SK-N-SH treated with all-trans-retinoic acid at 6 μM for 48 hours (cell line): ENCODE measurements around the gene CALCOCO2.

Source experiments
- ATAC-seq: fragments of 200-7000 bp; cut with Tn5 transposase; 3 replicates; pipeline ENCODE4 v1.9.1; 2020; ENCODE audit warnings: mild to moderate bottlenecking, moderate library complexity
- ARNTL ChIP-seq: fragments of 450-650 bp; formaldehyde crosslinking; IDR thresholded peaks from 2 replicates; pipeline ENCODE4 v1.5.0; 2020; ENCODE audit warnings: low read depth, mild to moderate bottlenecking, moderate library complexity, borderline replicate concordance
- BACH2 ChIP-seq: fragments of 250-450 bp; sonication (Bioruptor Pico); IDR thresholded peaks from 2 replicates; pipeline ENCODE4 v1.9.0; 2021; ENCODE audit warnings: mild to moderate bottlenecking, borderline replicate concordance
- CSDC2 ChIP-seq: fragments of 250-450 bp; sonication (Bioruptor Pico); IDR thresholded peaks from 2 replicates; pipeline ENCODE4 v1.5.0; 2020; ENCODE audit warnings: mild to moderate bottlenecking, moderate library complexity
- ESRRG ChIP-seq: fragments of 250-450 bp; sonication (Bioruptor Pico); IDR thresholded peaks from 2 replicates; pipeline ENCODE4 v1.6.1; 2021; ENCODE audit warnings: mild to moderate bottlenecking
- GLIS3 ChIP-seq: fragments of 250-450 bp; sonication (Bioruptor Pico); IDR thresholded peaks from 2 replicates; pipeline ENCODE4 v1.5.0; 2020; ENCODE audit warnings: mild to moderate bottlenecking, moderate library complexity
- ISL1 ChIP-seq: fragments of 250-450 bp; sonication (Bioruptor Pico); IDR thresholded peaks from 2 replicates; pipeline ENCODE4 v2.1.2; 2022; ENCODE audit warnings: mild to moderate bottlenecking, moderate library complexity
- OSR1 ChIP-seq: fragments of 250-450 bp; sonication (Bioruptor Pico); IDR thresholded peaks from 2 replicates; pipeline ENCODE4 v1.8.0; 2022; ENCODE audit warnings: moderate library complexity, mild to moderate bottlenecking, inconsistent platforms
- PPARA ChIP-seq: fragments of 250-450 bp; sonication (Bioruptor Pico); IDR thresholded peaks from 2 replicates; pipeline ENCODE4 v1.5.0; 2020; ENCODE audit warnings: mild to moderate bottlenecking, borderline replicate concordance
- RARB ChIP-seq: fragments of 250-450 bp; sonication (Bioruptor Pico); IDR thresholded peaks from 2 replicates; pipeline ENCODE4 v1.8.0; 2021; ENCODE audit warnings: mild to moderate bottlenecking, moderate library complexity
- SNAI2 ChIP-seq: fragments of 250-450 bp; sonication (Bioruptor Pico); IDR thresholded peaks from 2 replicates; pipeline ENCODE4 v1.5.0; 2020; ENCODE audit warnings: mild to moderate bottlenecking, moderate library complexity
- TCF4 ChIP-seq: fragments of 250-450 bp; sonication (Bioruptor Pico); IDR thresholded peaks from 2 replicates; pipeline ENCODE4 v1.8.0; 2021; ENCODE audit warnings: mild to moderate bottlenecking, moderate library complexity, borderline replicate concordance
- TOX ChIP-seq: fragments of 250-450 bp; sonication (Bioruptor Pico); IDR thresholded peaks from 2 replicates; pipeline ENCODE4 v1.8.0; 2021; ENCODE audit warnings: mild to moderate bottlenecking, moderate library complexity, borderline replicate concordance
- ZC3H10 ChIP-seq: fragments of 250-450 bp; sonication (Bioruptor Pico); IDR thresholded peaks from 2 replicates; pipeline ENCODE4 v1.5.1; 2021; ENCODE audit warnings: mild to moderate bottlenecking, moderate library complexity
- ZFP3 ChIP-seq: fragments of 250-450 bp; sonication (Bioruptor Pico); IDR thresholded peaks from 2 replicates; pipeline ENCODE4 v1.5.0; 2020; ENCODE audit warnings: mild to moderate bottlenecking, moderate library complexity
- ZFP30 ChIP-seq: fragments of 450-650 bp; formaldehyde crosslinking; IDR thresholded peaks from 2 replicates; pipeline ENCODE4 v1.5.0; 2022; ENCODE audit warnings: mild to moderate bottlenecking, moderate library complexity
- ZNF565 ChIP-seq: fragments of 450-650 bp; formaldehyde crosslinking; conservative IDR thresholded peaks from 2 replicates; pipeline ENCODE4 v1.5.0; 2020; ENCODE audit warnings: low read depth, mild to moderate bottlenecking, moderate library complexity
- ZNF70 ChIP-seq: fragments of 450-650 bp; formaldehyde crosslinking; IDR thresholded peaks from 2 replicates; pipeline ENCODE4 v1.5.0; 2020; ENCODE audit warnings: mild to moderate bottlenecking, moderate library complexity
- TF ChIP-seq, protein P1 (sequence below): fragments of 250-450 bp; sonication (Bioruptor Pico); IDR thresholded peaks from 2 replicates; pipeline ENCODE4 v1.5.1; 2021; ENCODE audit warnings: mild to moderate bottlenecking, moderate library complexity
- TF ChIP-seq, protein P2 (sequence below): fragments of 250-450 bp; sonication (Bioruptor Pico); IDR thresholded peaks from 2 replicates; pipeline ENCODE4 v1.5.0; 2020; ENCODE audit warnings: mild to moderate bottlenecking, moderate library complexity
- TF ChIP-seq, protein P3 (sequence below): fragments of 250-450 bp; sonication (Bioruptor Pico); IDR thresholded peaks from 2 replicates; pipeline ENCODE4 v1.5.1; 2020; ENCODE audit warnings: low read depth, mild to moderate bottlenecking, moderate library complexity

The CALCOCO2 gene

DNA sequence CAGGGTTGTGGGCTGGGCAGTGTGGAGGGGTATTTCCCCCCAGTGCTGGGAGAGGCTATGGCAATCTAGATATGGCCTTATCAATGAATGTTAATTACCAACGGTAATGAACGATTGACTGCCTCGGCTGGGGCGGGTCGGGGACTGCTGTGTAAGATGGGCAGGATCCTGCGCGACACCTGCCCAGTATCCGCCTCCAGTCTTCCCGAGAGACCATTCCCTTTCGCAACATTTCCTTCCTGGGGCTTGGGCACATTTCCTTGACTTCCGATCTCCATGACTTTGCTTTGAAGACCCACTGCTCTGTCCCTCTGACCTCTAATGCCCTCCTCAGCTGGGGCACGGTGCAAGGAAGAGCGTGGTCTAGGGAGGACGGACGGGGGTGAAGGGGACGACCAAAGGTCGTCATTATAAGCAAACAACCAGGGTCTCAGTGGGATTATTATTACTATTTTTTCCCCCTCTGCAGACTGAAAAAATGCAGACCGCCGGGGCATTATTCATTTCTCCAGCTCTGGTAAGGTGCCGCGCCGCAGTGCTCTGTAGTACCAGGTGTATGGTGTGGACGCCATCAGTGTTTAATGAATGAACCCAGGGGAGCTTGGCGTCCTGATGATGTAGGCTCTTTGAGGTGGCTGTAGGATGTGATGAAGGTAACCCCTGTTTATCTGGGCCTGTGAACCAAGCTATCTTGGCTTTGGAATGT is 62.3 kb downstream of the CALCOCO2 start:
- ATAC-seq, result no peak
- no peak for TF ChIP-seq OSR1 (CRISPR knock-in tag)
- TF ChIP-seq ARNTL, result no peak
- TF ChIP-seq SNAI2 (CRISPR knock-in tag), result no peak
- TF ChIP-seq, all 23 proteins: peak for 0

DNA sequence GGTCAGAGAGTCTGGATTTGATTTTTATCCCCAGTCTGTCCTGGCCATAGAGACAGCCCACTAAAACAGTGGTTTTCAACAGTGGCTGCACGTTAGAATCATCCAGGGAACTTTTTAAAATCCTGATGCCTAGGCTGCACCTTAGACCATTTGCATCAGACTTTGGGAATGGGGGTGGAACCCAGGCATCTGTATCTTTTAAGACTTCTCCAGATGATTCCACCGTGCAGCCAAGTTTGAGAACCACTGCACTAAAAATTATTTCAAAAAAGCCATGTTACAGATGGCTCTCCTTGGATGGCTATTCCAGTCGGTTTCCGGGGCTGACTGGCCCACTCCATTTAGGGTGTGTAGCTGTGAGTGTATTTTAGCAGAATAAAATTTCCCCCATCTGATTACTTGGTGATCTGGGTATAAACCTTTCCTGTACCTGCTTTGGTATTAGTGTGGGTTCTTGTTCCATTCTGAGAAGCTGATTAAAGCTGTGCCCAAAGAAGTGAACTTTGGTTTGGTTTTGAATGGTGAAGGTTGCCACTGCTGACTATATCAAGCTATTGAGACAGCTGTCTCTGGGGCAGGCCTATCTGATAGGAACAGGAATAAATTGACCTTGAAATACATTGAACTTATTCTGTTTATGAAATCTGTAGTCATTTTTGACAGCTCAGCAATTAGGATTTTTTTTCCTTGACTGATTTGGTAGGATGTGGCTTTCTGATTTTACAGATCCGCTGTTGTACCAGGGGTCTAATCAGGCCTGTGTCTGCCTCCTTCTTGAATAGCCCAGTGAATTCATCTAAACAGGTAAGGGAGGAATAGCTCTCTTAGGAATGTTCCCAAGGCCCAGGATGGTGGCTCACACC is 63.0 kb downstream of the CALCOCO2 start:
- TF ChIP-seq ZFP30 (CRISPR knock-in tag) (no peak), PPARA (CRISPR knock-in tag) (no peak), CSDC2 (CRISPR knock-in tag) (no peak), ARNTL (no peak), ZC3H10 (CRISPR knock-in tag) (no peak), TCF4 (CRISPR knock-in tag) (no peak), ESRRG (no peak), BACH2 (CRISPR knock-in tag) (no peak), ZFP3 (CRISPR knock-in tag) (no peak), GLIS3 (CRISPR knock-in tag) (no peak), ZNF70 (CRISPR knock-in tag) (no peak)
- TF ChIP-seq, protein P1, sequence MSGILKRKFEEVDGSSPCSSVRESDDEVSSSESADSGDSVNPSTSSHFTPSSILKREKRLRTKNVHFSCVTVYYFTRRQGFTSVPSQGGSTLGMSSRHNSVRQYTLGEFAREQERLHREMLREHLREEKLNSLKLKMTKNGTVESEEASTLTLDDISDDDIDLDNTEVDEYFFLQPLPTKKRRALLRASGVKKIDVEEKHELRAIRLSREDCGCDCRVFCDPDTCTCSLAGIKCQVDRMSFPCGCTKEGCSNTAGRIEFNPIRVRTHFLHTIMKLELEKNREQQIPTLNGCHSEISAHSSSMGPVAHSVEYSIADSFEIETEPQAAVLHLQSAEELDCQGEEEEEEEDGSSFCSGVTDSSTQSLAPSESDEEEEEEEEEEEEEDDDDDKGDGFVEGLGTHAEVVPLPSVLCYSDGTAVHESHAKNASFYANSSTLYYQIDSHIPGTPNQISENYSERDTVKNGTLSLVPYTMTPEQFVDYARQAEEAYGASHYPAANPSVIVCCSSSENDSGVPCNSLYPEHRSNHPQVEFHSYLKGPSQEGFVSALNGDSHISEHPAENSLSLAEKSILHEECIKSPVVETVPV (CRISPR knock-in tag), result no peak
- TF ChIP-seq, protein P2, sequence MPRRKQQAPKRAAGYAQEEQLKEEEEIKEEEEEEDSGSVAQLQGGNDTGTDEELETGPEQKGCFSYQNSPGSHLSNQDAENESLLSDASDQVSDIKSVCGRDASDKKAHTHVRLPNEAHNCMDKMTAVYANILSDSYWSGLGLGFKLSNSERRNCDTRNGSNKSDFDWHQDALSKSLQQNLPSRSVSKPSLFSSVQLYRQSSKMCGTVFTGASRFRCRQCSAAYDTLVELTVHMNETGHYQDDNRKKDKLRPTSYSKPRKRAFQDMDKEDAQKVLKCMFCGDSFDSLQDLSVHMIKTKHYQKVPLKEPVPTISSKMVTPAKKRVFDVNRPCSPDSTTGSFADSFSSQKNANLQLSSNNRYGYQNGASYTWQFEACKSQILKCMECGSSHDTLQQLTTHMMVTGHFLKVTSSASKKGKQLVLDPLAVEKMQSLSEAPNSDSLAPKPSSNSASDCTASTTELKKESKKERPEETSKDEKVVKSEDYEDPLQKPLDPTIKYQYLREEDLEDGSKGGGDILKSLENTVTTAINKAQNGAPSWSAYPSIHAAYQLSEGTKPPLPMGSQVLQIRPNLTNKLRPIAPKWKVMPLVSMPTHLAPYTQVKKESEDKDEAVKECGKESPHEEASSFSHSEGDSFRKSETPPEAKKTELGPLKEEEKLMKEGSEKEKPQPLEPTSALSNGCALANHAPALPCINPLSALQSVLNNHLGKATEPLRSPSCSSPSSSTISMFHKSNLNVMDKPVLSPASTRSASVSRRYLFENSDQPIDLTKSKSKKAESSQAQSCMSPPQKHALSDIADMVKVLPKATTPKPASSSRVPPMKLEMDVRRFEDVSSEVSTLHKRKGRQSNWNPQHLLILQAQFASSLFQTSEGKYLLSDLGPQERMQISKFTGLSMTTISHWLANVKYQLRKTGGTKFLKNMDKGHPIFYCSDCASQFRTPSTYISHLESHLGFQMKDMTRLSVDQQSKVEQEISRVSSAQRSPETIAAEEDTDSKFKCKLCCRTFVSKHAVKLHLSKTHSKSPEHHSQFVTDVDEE (CRISPR knock-in tag), result no peak
- TF ChIP-seq, protein P3, sequence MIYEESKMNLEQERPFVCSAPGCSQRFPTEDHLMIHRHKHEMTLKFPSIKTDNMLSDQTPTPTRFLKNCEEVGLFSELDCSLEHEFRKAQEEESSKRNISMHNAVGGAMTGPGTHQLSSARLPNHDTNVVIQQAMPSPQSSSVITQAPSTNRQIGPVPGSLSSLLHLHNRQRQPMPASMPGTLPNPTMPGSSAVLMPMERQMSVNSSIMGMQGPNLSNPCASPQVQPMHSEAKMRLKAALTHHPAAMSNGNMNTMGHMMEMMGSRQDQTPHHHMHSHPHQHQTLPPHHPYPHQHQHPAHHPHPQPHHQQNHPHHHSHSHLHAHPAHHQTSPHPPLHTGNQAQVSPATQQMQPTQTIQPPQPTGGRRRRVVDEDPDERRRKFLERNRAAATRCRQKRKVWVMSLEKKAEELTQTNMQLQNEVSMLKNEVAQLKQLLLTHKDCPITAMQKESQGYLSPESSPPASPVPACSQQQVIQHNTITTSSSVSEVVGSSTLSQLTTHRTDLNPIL, result no peak
- no peak for ATAC-seq

DNA sequence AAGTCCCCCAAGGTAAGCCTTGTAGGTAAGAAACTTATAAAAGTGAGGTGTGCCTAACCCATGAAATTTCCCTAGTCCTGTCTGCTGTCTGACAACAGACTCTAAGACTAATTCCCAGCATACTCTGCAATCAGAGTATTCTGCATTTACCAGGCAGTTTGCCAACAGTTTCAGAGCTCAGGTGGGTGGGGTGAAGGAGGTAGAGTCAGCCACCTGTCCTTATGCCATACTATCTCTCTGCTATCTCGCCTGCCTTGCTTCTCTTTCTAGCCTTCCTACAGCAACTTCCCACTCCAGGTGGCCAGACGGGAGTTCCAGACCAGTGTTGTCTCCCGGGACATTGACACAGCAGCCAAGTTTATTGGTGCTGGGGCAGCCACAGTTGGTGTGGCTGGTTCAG is 64.1 kb downstream of the CALCOCO2 start:
- no peak for ATAC-seq

DNA sequence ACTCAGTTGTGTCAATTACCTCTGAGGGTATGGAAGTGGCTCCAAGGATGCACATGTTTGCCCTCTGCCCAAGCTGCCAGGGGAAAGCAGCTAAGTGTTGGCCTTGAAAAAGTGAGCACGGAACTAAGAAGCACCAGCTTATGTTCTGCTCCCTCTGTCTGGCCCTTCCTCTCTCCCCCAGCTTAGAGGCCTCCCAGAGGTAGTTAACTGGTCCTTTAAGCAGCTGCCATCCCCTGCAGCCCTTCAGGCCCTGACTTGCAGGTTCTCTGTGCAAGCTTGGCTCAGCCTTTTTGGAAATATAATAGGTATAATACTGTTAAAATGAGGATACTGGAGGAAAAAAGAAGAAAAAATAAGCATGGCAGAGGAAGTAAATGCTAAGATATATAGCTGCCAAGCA is 70.4 kb downstream of the CALCOCO2 start:
- ATAC-seq, result no peak

More for the DNA sequence above, 64.1 kb downstream of the CALCOCO2 start:
- TF ChIP-seq ARNTL (no peak), ZFP30 (CRISPR knock-in tag) (no peak), ESRRG (no peak)

DNA sequence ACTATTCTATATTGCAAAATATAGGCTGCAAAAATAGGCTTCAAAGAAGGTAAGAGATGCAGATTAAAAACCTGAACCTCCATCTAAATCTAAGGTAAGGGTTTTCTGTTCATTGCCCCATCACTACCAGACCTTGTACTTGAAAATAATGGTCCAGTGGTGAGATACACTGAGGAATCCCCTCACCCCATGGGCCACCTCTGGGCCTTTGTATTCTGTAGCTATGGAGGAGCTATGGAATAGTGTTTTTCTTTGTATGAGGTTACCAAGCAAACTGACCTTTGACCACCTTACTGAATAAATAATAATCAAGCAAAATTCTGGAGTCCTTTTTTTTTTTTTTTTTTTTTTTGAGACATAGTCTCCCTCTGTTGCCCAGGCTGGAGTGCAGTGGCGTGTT is 72.6 kb downstream of the CALCOCO2 start:
- no peak for TF ChIP-seq TCF4 (CRISPR knock-in tag)
- no peak for TF ChIP-seq ISL1
- TF ChIP-seq RARB (CRISPR knock-in tag), result no peak
- TF ChIP-seq ESRRG, result no peak
- TF ChIP-seq ZFP30 (CRISPR knock-in tag), result no peak
- TF ChIP-seq SNAI2 (CRISPR knock-in tag), result no peak
- no peak for TF ChIP-seq ZNF565
- ATAC-seq, result no peak

More for the DNA sequence above, 70.4 kb downstream of the CALCOCO2 start:
- TF ChIP-seq ESRRG, result no peak
- TF ChIP-seq TOX (CRISPR knock-in tag), result no peak
- no peak for TF ChIP-seq RARB (CRISPR knock-in tag)
- TF ChIP-seq, protein P1 (CRISPR knock-in tag), result no peak
- no peak for TF ChIP-seq CSDC2 (CRISPR knock-in tag)
- TF ChIP-seq ARNTL, result no peak
